Measurements from ENCODE around the gene KMT2C.
"Not testable (repeated sequence)": the region's sequence is repeated elsewhere in the genome, so short reads cannot be mapped to it uniquely, and the experiment has no call there.

DNA sequence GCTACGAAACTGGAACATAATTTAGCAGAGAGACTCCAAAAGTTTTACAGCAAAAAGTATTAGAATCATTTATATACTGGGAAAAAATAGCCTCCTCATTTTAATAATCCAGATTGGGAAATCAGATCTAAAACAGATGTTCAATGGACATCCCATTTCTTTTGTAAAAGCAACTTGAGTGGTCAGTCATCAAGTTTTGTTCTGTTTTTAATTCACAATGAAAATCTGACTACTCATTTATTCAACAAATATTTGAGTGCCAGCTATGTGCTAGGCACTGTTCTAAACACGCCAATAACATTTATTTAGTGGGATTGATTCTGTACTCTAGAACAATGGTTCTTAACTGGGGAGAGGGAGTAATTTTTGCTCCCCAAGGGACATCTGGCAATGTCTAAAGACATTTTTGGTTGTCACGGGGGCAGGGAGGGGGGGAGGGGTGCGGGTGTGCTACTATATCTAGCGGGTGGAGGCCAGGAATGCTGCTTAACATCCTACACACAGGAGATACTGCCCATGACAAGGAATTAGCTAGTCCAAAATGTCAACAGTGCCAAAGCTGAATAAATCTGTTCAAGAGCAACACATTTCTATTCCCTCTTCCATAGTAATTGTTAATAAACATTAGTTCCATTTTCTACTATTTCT is 54.7 kb downstream of the KMT2C start:
- TF ChIP-seq, protein P1, sequence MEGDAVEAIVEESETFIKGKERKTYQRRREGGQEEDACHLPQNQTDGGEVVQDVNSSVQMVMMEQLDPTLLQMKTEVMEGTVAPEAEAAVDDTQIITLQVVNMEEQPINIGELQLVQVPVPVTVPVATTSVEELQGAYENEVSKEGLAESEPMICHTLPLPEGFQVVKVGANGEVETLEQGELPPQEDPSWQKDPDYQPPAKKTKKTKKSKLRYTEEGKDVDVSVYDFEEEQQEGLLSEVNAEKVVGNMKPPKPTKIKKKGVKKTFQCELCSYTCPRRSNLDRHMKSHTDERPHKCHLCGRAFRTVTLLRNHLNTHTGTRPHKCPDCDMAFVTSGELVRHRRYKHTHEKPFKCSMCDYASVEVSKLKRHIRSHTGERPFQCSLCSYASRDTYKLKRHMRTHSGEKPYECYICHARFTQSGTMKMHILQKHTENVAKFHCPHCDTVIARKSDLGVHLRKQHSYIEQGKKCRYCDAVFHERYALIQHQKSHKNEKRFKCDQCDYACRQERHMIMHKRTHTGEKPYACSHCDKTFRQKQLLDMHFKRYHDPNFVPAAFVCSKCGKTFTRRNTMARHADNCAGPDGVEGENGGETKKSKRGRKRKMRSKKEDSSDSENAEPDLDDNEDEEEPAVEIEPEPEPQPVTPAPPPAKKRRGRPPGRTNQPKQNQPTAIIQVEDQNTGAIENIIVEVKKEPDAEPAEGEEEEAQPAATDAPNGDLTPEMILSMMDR (IDR thresholded peaks at IDR 0.05) = not testable (repeated sequence)
- not testable (repeated sequence) for TF ChIP-seq EP300, POLR2A (IDR thresholded peaks at IDR 0.05)
